ENCODE measurements around the gene MTHFD1.
"Not testable (repeated sequence)": the region's sequence is repeated elsewhere in the genome, so short reads cannot be mapped to it uniquely, and the experiment has no call there.

The MTHFD1 gene

DNA sequence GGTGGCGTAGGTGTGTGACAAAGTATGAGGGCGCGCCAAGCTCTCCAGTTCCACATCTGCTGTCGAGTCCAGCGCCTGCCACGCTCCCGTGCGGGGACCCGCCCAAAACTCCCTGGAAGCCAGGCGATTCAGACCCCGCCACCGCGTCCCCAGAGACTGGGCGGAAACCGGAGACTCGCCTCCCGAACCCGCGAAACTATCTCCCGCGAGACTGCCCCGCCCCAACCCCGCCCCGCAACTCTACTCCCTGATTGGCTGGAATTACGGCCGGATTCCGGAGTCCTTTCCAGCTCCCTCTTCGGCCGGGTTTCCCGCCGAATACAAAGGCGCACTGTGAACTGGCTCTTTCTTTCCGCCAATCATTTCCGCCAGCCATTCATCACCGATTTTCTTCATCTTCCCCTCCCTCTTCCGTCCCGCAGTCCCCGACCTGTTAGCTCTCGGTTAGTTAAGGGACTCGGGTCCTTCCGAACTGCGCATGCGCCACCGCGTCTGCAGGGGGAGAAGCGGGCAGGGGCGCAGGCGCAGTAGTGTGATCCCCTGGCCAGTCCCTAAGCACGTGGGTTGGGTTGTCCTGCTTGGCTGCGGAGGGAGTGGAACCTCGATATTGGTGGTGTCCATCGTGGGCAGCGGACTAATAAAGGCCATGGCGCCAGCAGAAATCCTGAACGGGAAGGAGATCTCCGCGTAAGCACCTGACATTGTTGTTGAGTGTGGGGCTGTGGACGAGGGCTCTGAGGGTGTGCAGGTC is at the start of gene MTHFD1:
TSS of gene MTHFD1 (plus strand) at position 572 of the 751 bp plus-strand sequence. CDS start at position 647, 75 bp downstream.
- peak; percentile 99 for DNase-seq

DNA sequence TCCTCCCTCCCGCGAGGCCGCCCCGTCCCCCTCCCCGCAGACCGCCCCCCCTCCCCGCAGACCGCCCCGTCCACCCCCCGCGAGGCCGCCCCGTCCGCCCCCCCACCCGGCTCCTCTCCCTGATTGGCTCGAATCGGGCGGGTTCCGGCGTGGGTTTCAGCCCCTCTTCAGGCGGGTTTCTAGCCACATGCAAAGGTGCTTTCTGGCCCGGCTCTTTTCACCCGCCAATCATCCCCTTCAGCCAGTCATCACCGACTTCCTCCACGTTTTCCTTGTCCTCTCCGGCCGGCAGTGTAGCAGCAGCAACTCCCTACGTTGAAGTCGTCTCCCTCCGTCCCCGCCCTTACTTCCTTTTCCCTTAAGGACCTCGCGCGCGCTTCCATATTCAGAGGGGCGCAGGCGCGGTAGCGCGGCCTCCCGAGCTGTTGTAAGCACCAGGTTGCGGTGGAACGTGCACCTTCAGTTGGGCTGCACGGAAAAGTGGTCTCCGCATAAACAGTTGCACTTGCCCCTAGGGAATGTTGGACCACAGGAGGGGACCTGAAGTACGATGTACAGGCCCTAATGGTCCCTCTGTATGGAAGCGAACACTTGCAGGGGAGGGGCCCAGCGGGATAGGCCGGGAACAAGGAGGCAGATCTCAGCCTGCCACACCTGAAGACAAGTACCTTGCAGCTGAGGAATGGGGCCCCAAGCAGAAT is 49.4 kb upstream of the MTHFD1 start:
- DNase-seq: peak; percentile 98

DNA sequence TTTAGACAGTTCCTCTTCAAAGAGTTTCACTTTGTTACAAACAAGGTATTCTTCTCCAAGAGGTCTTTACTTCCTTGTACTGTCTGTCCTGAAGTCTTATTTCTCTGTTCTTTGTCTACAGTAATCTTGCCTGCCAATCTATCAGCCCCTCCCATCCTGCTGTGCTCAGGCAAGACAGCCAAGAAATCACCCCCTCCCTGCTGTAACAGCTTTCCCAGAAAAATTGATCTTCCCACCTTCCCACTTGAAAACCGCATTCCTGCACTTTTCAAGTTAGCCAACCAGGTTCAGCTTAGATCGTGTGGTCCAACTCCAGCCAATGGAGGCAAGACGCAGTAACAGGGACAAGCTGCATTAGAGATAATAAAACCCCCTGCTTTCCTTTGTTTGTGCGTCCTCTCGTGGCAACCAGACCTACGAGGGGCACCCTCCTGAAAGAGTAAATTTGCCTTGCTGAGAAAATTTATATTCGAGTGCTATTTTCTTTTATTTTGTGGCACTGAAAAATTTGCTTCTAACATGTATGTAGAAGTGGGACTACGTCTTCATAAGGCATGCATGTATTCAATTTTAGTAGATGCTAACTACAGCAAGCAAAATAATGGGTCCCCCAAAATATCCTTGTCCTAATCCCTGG is 47.5 kb upstream of the MTHFD1 start:
- peak; percentile 58 for DNase-seq

DNA sequence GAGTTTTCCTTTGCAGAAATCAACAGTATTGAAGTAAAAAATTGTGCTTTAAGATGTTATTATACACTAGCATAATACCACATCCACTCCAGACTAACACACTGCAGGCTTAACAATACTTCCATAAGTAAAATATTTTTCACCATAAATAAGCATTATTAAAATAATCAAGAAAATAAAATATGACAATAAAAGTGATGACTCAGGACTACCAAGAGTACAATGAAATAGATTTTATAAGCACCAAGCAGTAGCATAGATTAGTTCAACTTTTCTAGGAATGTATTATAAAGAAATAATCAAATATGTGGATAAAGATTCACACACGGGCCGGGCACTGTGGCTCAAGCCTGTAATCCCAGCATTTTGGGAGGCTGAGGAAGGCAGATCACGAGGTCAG is 40.4 kb upstream of the MTHFD1 start:
- no peak for DNase-seq

- no peak for DNase-seq
Observed at GRCh38 chr14:64349741-64350490, 38.2 kb upstream of the MTHFD1 start.

- peak; percentile 60 for DNase-seq
Observed at GRCh38 chr14:64363265-64363846, 24.8 kb upstream of the MTHFD1 start.

- no peak for DNase-seq
Observed at GRCh38 chr14:64364907-64365306, 23.2 kb upstream of the MTHFD1 start.

DNA sequence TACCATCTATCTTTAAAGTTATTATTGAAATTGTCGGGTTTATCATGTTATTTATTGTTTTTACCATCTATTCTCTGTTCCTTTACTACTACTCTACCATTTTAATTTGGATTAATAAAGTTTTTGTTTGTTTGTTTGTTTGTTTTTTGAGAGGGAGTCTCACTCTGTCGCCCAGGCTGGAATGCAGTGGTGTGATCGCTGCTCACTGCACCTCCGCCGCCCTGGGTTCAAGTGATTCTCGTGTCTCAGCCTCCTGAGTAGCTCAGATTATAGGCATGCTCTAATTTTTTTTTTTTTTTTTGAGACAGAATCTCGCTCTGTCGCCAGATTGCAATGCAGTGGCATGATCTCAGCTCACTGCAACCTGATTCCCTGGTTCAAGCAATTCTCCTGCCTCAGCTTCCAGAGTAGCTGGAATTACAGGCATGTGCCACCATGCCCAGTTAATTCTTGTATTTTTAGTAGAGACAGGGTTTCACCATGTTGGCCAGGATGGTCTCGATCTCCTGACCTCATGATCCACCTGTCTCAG is 22.7 kb upstream of the MTHFD1 start:
- DNase-seq: not testable (repeated sequence)

DNA sequence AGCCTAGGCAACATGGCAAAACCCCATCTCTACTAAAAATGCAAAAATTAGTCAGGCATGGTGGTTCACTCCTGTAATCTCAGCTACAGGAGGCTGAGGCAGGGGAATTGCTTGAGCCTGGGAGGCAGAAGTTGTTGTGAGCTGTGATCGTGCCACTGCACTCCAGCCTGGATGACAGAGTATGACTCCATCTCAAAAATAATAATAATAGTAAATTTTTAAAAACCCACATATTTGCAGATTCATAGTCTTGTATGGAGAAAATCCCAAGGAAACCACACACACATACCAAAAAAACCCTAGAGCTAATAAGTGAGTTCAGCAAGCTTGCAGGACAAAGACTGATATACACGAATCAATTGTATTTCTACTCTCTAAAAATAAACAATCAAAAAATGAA is 19.0 kb upstream of the MTHFD1 start:
- DNase-seq: no peak

DNA sequence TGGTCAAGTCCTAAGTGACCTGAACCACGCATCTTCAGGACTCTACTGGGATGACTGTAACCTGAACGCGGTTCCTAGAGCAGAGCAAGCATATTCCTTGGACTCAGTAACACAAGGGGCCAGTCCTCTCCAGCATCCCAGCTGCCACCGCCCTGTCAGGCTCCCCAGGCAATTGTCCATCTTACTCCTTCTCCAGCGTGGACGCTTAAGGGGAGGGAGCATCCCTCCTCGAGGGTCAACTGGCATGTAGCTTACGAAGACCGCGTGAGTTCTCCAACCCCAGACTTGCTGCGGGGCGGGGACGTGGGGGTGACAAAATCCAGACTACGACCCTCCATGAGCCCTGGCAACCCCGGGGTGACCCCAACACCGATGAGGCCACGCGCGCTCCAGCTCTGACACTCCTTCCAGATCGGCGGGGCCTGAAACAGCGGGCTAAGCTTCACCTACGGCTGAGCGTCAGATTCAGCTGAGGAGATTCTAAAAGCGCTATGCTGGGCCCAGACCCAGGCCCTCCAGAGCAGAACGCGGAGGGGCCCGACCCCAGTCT is 846 bp upstream of the MTHFD1 start:
- DNase-seq: no peak

DNA sequence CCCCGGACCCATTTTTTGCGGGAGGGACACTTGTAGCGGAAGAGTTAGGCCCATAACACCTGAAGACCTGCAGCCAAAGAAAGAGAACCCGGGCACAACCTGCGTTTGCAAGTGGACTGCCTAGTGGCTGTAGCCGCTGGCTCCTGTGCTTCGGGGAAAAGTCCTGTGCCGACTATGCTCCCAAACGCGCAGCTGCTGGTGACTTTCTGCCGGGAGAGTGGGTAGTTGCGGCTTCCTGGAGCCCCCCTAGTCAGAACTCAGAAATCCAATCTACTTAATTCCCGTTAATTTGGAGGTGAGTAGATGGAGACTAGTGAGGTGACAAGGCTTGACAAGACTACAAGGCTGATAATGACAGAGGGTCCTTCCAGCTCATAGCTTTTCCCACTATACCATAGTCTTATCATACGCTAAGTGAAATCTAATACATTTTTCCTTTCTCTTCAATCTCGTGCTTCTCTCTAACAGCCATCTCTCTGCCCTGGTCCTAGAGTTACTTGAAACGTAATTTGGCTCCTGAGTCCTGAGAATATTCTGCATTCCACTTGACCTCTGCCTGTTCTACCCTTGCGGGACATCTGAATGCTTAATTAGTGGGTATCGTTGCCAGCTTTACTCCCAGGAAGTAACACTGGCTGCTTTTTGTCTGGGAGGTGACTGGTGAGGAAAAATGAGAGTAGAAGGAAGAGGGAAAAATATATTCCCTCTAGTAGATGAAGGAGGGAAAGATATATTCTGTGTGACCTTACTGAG is 556 bp downstream of the MTHFD1 start:
- peak; percentile 62 for DNase-seq

DNA sequence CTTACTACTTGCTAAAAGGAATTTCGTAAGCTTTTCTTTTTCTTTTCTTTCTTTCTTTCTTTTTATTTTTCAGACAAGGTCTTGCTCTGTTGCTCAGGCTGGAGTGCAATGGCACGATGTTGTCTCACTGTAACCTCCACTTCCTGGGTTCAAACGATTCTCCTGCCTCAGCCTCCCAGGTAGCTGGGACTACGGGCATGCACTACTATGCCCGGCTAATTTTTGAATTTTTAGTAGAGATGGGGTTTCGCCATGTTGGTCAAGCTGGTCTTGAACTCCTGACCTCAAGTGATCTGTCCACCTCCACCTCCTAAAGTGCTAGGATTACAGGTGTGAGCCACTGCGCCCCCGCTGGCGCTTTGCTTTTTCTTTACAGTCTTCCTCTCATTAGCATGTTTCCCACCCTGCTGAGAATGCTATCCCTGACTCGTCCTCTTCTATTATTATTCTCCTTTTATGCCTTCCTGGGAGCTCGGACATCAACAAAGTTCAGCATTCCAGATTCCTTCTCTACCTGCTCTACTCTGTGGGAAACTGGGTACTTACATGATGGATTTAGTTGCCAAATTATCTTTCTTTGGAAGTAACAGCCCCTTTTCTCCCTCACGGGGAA is 3.1 kb downstream of the MTHFD1 start:
- no peak for DNase-seq

DNA sequence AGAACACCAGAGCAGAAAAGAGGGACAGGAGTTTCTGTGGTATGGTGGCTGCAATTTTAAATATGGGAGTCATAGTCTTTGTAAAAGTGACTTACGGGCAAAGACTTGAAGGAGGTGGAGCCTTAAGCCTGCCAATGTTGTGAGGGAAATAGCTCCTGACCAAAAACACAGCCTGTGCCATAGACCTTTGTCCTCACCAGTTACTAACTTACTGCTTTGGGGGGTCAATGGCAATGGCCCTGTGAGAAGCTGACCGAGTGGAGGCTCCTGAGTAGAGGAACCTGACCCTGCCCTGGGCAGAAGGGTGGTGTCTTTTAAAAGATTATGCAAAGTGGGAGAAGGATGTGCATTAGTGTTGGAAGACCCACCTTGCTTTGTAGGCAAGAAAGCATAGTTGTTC is 3.8 kb downstream of the MTHFD1 start:
- DNase-seq: no peak

DNA sequence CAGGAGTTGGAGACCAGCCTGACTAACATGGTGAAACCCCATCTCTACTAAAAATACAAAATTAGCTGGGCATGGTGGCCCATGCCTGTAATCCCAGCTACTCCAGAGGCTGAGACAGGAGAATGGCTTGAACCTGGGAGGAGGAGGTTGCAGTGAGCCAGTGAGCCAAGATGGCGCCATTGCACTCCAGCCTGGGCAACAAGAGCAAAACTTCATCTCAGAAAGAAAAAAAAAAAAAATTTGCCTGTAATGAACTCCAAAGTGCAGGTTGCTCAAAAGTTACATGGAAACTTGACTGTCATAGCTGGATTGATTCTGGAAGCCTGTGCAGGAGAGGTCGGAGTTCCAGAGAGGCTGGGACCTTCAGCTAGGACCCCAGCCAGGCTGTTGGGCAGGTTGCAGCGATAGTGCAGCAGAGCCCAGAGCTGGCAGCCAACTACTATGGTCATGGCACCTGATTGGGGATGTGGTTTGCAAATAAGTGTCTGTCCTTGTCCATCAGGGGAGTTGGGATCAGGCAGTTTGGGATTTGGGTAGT is 5.1 kb downstream of the MTHFD1 start:
- not testable (repeated sequence) for DNase-seq

GRCh38 chr14:64394423-64394822 is 6.3 kb downstream of the MTHFD1 start:
- peak; percentile 88 for DNase-seq

DNA sequence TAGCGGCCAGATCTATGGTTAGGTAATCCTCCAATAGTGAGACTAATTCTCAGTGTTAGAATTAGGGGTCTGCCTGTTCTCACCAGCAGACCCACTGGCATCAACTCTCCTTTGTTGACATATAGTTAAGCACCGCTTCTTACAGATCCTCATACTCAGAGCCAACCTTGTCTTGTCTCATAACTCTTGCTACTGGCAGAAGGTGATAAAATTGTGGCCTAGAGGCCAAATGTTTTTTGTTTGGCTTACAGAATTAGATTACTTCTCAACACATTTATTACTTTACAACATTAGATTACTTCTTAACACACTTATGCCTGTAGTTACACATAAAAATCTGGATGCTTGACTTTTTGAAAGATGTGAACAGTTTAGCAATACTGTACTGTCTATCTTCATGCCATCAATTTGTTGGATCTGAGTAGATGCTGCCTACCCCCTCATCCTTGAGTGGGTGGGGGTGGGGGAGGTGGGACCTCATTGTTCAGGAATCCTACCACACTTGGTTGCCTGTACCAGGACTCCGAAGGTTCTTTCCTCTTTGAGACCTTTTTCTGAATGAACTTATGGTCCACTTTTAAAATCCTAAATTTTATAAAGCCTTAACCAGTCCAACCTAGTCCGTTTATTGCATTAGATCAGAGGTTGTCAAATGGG is 7.0 kb downstream of the MTHFD1 start:
- peak; percentile 46 for DNase-seq

DNA sequence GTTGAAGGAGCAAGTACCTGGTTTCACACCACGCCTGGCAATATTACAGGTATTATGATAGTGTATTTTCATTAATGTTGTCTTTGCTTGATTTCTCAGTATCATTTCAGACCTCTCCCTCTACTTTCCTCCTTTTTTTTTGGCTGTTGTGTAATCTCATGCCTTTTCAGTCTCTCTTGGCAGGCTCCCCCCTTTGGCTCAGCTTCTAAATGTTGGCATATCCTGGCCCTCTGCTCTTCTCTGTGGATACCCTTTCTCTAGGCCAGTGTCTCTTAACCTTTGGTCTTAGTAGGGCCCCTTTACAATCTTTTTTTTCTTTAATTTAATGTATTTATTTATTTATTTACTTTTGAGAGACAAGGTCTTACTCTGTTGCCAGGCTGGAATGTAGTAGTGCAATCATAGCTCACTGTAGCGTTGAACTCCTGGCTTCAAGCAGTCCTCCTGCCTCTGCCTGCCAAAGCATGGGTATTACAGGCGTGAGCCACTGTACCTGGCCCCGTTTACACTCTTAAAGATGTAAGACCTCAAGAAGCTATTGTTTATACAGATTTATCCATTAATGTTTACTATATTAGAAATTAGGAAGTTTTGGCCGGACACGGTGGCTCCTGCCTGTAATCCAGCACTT is 12.8 kb downstream of the MTHFD1 start:
- no peak for DNase-seq

DNA sequence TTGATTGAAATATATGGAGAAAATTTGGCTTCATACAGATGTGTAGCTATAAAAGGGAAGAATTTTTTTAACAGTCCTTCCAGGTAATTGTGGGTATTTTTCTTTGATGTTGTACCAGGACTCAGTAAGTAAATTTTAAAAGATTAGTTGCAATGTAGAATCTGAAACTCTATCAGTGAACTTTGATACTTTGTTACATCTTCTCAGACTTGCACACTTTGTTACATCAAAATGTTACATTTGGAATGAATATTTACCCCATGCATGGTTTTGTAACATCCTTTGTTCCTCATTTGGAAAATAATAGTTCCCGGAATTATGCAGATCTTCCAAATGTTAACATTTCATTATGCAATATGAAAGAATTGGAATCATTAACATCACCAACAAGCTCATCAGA is 13.8 kb downstream of the MTHFD1 start:
- DNase-seq: no peak

- no peak for DNase-seq
Observed at GRCh38 chr14:64405295-64405694, 17.1 kb downstream of the MTHFD1 start.

DNA sequence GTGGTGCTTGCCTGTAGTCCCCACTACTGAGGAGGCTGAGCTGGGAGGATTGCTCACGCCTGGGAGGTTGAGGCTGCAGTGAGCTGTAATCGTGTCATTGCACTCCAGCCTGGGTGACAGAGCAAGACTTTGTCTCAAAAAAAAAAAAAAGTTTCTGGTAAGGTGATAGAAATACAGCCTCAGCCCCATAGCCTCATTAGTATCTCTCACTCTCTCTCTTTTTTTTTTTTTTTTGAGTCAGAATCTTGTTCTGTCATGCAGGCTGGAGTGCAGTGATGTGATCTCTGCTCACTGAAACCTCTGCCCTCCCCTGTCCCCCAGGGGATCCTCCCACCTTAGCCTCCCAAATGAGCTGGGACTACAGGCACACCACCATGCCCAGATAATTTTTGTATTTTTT is 19.2 kb downstream of the MTHFD1 start:
- DNase-seq: peak; percentile 38

Measured in hematopoietic multipotent progenitor cell treated with erythropoietin and hydrocortisone succinate and interleukin-3 and kit ligand, for 6 days (in vitro differentiated cells).